ENCODE data around the gene SLC39A11. TPM values are rescaled to one million over a fixed set of nuclear protein-coding genes. Genes with fewer than 3 reads are reported as not detected.

Gene SLC39A11
- total and polyA plus RNA-seq, 8 donors = 5.2 to 62.0 (median 12.9) TPM

GRCh38 chr17:73050797-73051196 lies 41.7 kb downstream of the SLC39A11 start:
- 90 to 97% (median 95%) methylated on average over 4 of the region's 4 CpGs for WGBS, 5 donors

DNA sequence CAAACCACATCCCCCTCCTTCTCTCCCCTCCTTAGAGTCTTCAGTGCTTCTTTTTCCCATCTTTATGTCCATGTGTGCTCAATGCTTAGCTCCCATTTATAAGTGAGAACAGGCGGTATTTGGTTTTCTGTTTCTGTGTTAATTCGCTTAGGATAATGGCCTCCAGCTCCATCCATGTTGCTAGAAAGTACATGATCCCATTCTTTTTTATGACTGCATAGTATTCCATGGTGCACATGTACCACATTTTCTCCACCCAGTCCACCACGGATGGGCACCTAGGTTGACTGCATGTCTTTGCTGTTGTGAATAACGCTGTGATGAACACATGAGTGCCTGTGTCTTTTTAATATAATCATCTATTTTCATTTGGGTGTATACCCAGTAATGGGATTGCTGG lies 44.3 kb downstream of the SLC39A11 start:
- Histone ChIP-seq H3K4me1 (peaks cover 4 to 10% (median 5%) of the 10 kb centered on the region in 4 donors), H3K9me3 (no peaks in the 10 kb centered on the region), H3K27ac (no peak overlapping the region), H3K4me3 (no peak overlapping the region), H3K27me3 (no peaks in the 10 kb centered on the region), H3K36me3 (peaks cover 0 to 5% (median 0%) of the 10 kb centered on the region in 4 donors)
- 78 to 99% (median 98%) methylated on average over 4 of the region's 4 CpGs for WGBS, 5 donors
- no peak for DNase-seq
- intact Hi-C loops (cut with DNase I; ENCODE audit: low total_unique reads) = no loop called here
- TF ChIP-seq POLR2AphosphoS5 (IDR thresholded peaks at IDR 0.05) = no peak
- TF ChIP-seq CTCF (IDR thresholded peaks at IDR 0.05) = no peak
- no peak for TF ChIP-seq EP300 (IDR thresholded peaks at IDR 0.05)
- no peak for TF ChIP-seq POLR2A (IDR thresholded peaks at IDR 0.05)

More at GRCh38 chr17:73050797-73051196, 41.7 kb downstream of the SLC39A11 start:
- Histone ChIP-seq H3K9me3 (no peaks in the 10 kb centered on the region), H3K4me3 (no peak overlapping the region), H3K27me3 (no peaks in the 10 kb centered on the region), H3K27ac (no peak overlapping the region), H3K4me1 (no peaks in the 10 kb centered on the region), H3K36me3 (peaks cover 0 to 5% (median 0%) of the 10 kb centered on the region in 4 donors)
- DNase-seq = no peak
- intact Hi-C loops (cut with DNase I; ENCODE audit: low total_unique reads) = no loop called here
- TF ChIP-seq CTCF (IDR thresholded peaks at IDR 0.05) = no peak
- TF ChIP-seq POLR2AphosphoS5 (IDR thresholded peaks at IDR 0.05) = no peak
- no peak for TF ChIP-seq POLR2A (IDR thresholded peaks at IDR 0.05)
- no peak for TF ChIP-seq EP300 (IDR thresholded peaks at IDR 0.05)

GRCh38 chr17:73045724-73046123 lies 46.8 kb downstream of the SLC39A11 start:
- DNase-seq = no peak
- Histone ChIP-seq H3K9me3 (peaks cover 0 to 8% (median 0%) of the 10 kb centered on the region in 4 donors), H3K27ac (no peak overlapping the region), H3K27me3 (no peaks in the 10 kb centered on the region), H3K4me3 (no peak overlapping the region), H3K36me3 (peaks cover 0 to 1% (median 0%) of the 10 kb centered on the region in 4 donors), H3K4me1 (peaks cover 4 to 12% (median 9%) of the 10 kb centered on the region in 4 donors)
- intact Hi-C loops (cut with DNase I; ENCODE audit: low total_unique reads) = no loop called here
- 86 to 94% (median 89%) methylated on average over 4 of the region's 4 CpGs for WGBS, 5 donors
- no peak for TF ChIP-seq POLR2A (IDR thresholded peaks at IDR 0.05)
- no peak for TF ChIP-seq EP300 (IDR thresholded peaks at IDR 0.05)
- TF ChIP-seq CTCF (IDR thresholded peaks at IDR 0.05) = no peak
- TF ChIP-seq POLR2AphosphoS5 (IDR thresholded peaks at IDR 0.05) = no peak

DNA sequence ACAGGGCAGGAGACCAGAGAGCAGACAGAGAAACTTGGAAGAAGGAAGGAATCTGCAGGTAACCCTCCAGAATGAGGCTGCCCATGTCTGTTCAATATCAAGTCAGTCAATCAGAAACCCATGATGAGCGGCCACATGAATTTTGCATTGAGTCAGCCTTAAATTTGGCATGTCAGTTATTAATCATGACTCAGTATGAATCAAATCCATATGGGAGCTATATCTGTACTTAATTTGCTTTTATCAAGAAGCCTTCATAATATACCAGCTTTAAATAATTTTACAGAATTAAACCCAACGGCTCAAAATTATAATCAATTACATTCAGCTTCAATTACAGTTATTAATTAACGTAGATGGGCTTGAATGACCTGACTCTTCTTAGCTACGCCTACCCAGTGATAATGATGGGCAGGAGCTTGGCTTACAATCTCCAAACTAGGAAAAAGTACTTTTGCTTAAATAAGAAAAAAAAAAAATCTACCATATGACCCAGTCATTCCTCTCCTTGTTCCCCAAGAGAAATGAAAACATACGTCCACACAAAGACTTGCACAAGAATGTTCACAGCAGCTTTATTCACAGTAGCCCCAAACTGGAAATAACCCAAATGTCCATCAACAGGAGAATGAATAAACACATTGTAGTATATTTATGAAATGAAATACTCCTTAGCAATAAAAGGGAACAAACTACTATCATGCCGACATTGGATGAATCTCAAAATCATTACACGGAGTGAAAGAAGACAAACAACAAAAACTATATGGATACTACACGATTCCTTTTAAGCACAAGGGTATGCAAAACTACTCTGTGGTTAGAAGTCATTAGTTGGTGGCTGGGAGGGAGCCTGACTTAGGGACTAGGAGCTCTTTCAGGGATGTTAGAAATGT lies 48.6 kb downstream of the SLC39A11 start:
- 58 to 82% (median 74%) methylated on average over 8 of the region's 8 CpGs for WGBS, 5 donors
- peaks cover 0 to 17% (median 0%) of the 10 kb centered on the region in 4 donors for H3K9me3 ChIP-seq
- intact Hi-C loops (cut with DNase I; ENCODE audit: low total_unique reads) = no loop called here
- H3K36me3 ChIP-seq = no peaks in the 10 kb centered on the region
- H3K27me3 ChIP-seq = no peaks in the 10 kb centered on the region
- TF ChIP-seq EP300 (IDR thresholded peaks at IDR 0.05) = no peak
- TF ChIP-seq POLR2AphosphoS5 (IDR thresholded peaks at IDR 0.05) = no peak
- TF ChIP-seq CTCF (IDR thresholded peaks at IDR 0.05) = no peak
- TF ChIP-seq POLR2A (IDR thresholded peaks at IDR 0.05) = no peak
- peaks cover 4 to 12% (median 9%) of the 10 kb centered on the region in 4 donors for H3K4me1 ChIP-seq
- H3K27ac ChIP-seq = no peak overlapping the region
- peak in 1 of 2 donors; percentile 39 for DNase-seq
- H3K4me3 ChIP-seq = no peak overlapping the region
